Embryonic facial prominence (tissue), 1 donor: ENCODE data around the gene CD70.
"Not testable (repeated sequence)": the region's sequence is repeated elsewhere in the genome, so short reads cannot be mapped to it uniquely, and the experiment has no call there.

Experiments used
- DNase-seq: peaks from one replicate; pipeline ENCODE4 v3.0.0-alpha.2; 2016; ENCODE audit errors: extremely low spot score

CD70 gene

GRCh38 chr19:6570764-6571163 lies 20.2 kb downstream of the CD70 start:
- no peak for DNase-seq

- DNase-seq = no peak
Measured at GRCh38 chr19:6568816-6569215, 22.1 kb downstream of the CD70 start.

- DNase-seq = no peak
Measured at GRCh38 chr19:6568010-6568526, 22.9 kb downstream of the CD70 start.

GRCh38 chr19:6566727-6567126 lies 24.2 kb downstream of the CD70 start:
- not testable (repeated sequence) for DNase-seq

- no peak for DNase-seq
Measured at GRCh38 chr19:6564393-6564792, 26.6 kb downstream of the CD70 start.

- DNase-seq = not testable (repeated sequence)
Measured at GRCh38 chr19:6562437-6562836, 28.5 kb downstream of the CD70 start.

GRCh38 chr19:6556480-6557195 lies 34.3 kb downstream of the CD70 start:
- DNase-seq = no peak

GRCh38 chr19:6556043-6556449 lies 34.9 kb downstream of the CD70 start:
- DNase-seq = no peak

GRCh38 chr19:6551607-6552450 lies 39.1 kb downstream of the CD70 start:
- no peak for DNase-seq

- DNase-seq = no peak
Measured at GRCh38 chr19:6551091-6551490, 39.9 kb downstream of the CD70 start.

- not testable (repeated sequence) for DNase-seq
Measured at GRCh38 chr19:6550679-6551078, 40.3 kb downstream of the CD70 start.

- no peak for DNase-seq
Measured at GRCh38 chr19:6543866-6544347, 47.0 kb downstream of the CD70 start.

- DNase-seq = no peak
Measured at GRCh38 chr19:6540918-6541689, 49.8 kb downstream of the CD70 start.

- no peak for DNase-seq
Measured at GRCh38 chr19:6539514-6539913, 51.4 kb downstream of the CD70 start.
